Measurements from ENCODE around the gene KRTAP4-8. TPM values are rescaled to one million over a fixed set of nuclear protein-coding genes. Genes with fewer than 3 reads are reported as not detected.
"Not testable (repeated sequence)": the region's sequence is repeated elsewhere in the genome, so short reads cannot be mapped to it uniquely, and the experiment has no call there.

Gene KRTAP4-8
- polyA plus RNA-seq, 1 donor (not counting 4 experiments of a cell fraction or from before 2014, with no cell fraction given), result not detected

GRCh38 chr17:41103896-41104295 lies 6.0 kb upstream of the KRTAP4-8 start:
- H3K4me3 ChIP-seq (ENCODE audit: control insufficient read depth in 2 of 3, extremely low read depth in 1 of 3, insufficient read depth in 2 of 3, low read depth in 1 of 3, low read length in 3 of 3), result no peak overlapping the region
- H3K9me1 ChIP-seq (ENCODE audit: control insufficient read depth, extremely low read depth, insufficient read depth, low read length), result no peaks in the 10 kb centered on the region
- no peak overlapping the region for H3K9ac ChIP-seq (ENCODE audit: control insufficient read depth, extremely low read depth, insufficient read depth, low read length)
- no peak for FAIRE-seq
- H3K27me3 ChIP-seq (ENCODE audit: control insufficient read depth, extremely low read depth, insufficient read depth, low read length), result no peaks in the 10 kb centered on the region
- H2AFZ ChIP-seq (ENCODE audit: control insufficient read depth, low read length), result no peak overlapping the region
- H3K9me3 ChIP-seq (ENCODE audit: control insufficient read depth, low read depth, low read length), result no peaks in the 10 kb centered on the region
- peaks cover 21% of the 10 kb centered on the region for H3K4me1 ChIP-seq (ENCODE audit: control insufficient read depth, extremely low read depth, insufficient read depth, low read length)
- no peak overlapping the region for H3K4me2 ChIP-seq (ENCODE audit: control insufficient read depth, extremely low read depth, insufficient read depth, low read depth, low read length)
- dilution Hi-C loops (cut with MboI; ENCODE audit: extremely low pct_ligation_motif_present, low sequenced_read_pairs), result no loop called here
- no peak for DNase-seq (ENCODE audit: low read depth, low spot score)
- no peaks in the 10 kb centered on the region for H3K79me2 ChIP-seq (ENCODE audit: control insufficient read depth, insufficient read depth, low read length)
- no peaks in the 10 kb centered on the region for H3K36me3 ChIP-seq (ENCODE audit: control insufficient read depth in 2 of 2, extremely low read depth in 1 of 2, insufficient read depth in 2 of 2, low read length in 2 of 2)
- no peaks in the 10 kb centered on the region for H4K20me1 ChIP-seq (ENCODE audit: control insufficient read depth, extremely low read depth, insufficient read depth, low read length)
- no peak for TF ChIP-seq CTCF (optimal IDR thresholded peaks at IDR 0.05 in 1 of 3, IDR thresholded peaks at IDR 0.05 in 1 of 3, conservative IDR thresholded peaks at IDR 0.05 in 1 of 3; ENCODE audit: extremely low read depth in 1 of 3, insufficient read depth in 2 of 3, low read length in 3 of 3)
- no peak for TF ChIP-seq EZH2 (IDR thresholded peaks at IDR 0.05; ENCODE audit: low read length)
- H3K27ac ChIP-seq (ENCODE audit: control insufficient read depth, insufficient read depth, low read length), result peak overlapping the region; percentile 8

GRCh38 chr17:41101586-41102259 lies 3.8 kb upstream of the KRTAP4-8 start, which contains the start of gene KRTAP4-16:
KRTAP4-16 (minus strand) TSS chr17:41102209; CDS start chr17:41102209, 0 bp downstream.
- H3K36me3 ChIP-seq (ENCODE audit: control insufficient read depth in 2 of 2, extremely low read depth in 1 of 2, insufficient read depth in 2 of 2, low read length in 2 of 2), result no peaks in the 10 kb centered on the region
- TF ChIP-seq EZH2 (IDR thresholded peaks at IDR 0.05; ENCODE audit: low read length) (no peak), CTCF (optimal IDR thresholded peaks at IDR 0.05 in 1 of 3, IDR thresholded peaks at IDR 0.05 in 1 of 3, conservative IDR thresholded peaks at IDR 0.05 in 1 of 3; ENCODE audit: extremely low read depth in 1 of 3, insufficient read depth in 2 of 3, low read length in 3 of 3) (no peak)
- no peak for FAIRE-seq
- dilution Hi-C loops (cut with MboI; ENCODE audit: extremely low pct_ligation_motif_present, low sequenced_read_pairs), result no loop called here
- H2AFZ ChIP-seq (ENCODE audit: control insufficient read depth, low read length), result no peak within 1 kb of the TSS
- no peaks in the 10 kb centered on the region for H4K20me1 ChIP-seq (ENCODE audit: control insufficient read depth, extremely low read depth, insufficient read depth, low read length)
- peaks cover 32% of the 10 kb centered on the region for H3K4me1 ChIP-seq (ENCODE audit: control insufficient read depth, extremely low read depth, insufficient read depth, low read length)
- H3K9ac ChIP-seq (ENCODE audit: control insufficient read depth, extremely low read depth, insufficient read depth, low read length), result no peak within 1 kb of the TSS
- no peaks in the 10 kb centered on the region for H3K9me1 ChIP-seq (ENCODE audit: control insufficient read depth, extremely low read depth, insufficient read depth, low read length)
- H3K4me2 ChIP-seq (ENCODE audit: control insufficient read depth, extremely low read depth, insufficient read depth, low read depth, low read length), result no peak within 1 kb of the TSS
- H3K9me3 ChIP-seq (ENCODE audit: control insufficient read depth, low read depth, low read length), result no peaks in the 10 kb centered on the region
- H3K79me2 ChIP-seq (ENCODE audit: control insufficient read depth, insufficient read depth, low read length), result no peaks in the 10 kb centered on the region
- no peak within 1 kb of the TSS for H3K4me3 ChIP-seq (ENCODE audit: control insufficient read depth in 2 of 3, extremely low read depth in 1 of 3, insufficient read depth in 2 of 3, low read depth in 1 of 3, low read length in 3 of 3)
- no peaks in the 10 kb centered on the region for H3K27me3 ChIP-seq (ENCODE audit: control insufficient read depth, extremely low read depth, insufficient read depth, low read length)
- DNase-seq (ENCODE audit: low read depth, low spot score), result no peak
- H3K27ac ChIP-seq (ENCODE audit: control insufficient read depth, insufficient read depth, low read length), result no peak within 1 kb of the TSS

GRCh38 chr17:41099682-41100480 lies 1.9 kb upstream of the KRTAP4-8 start:
- H2AFZ ChIP-seq (ENCODE audit: control insufficient read depth, low read length); H3K36me3 ChIP-seq (ENCODE audit: control insufficient read depth in 2 of 2, extremely low read depth in 1 of 2, insufficient read depth in 2 of 2, low read length in 2 of 2); dilution Hi-C loops (cut with MboI; ENCODE audit: extremely low pct_ligation_motif_present, low sequenced_read_pairs); H3K27me3 ChIP-seq (ENCODE audit: control insufficient read depth, extremely low read depth, insufficient read depth, low read length); H3K9me1 ChIP-seq (ENCODE audit: control insufficient read depth, extremely low read depth, insufficient read depth, low read length); H4K20me1 ChIP-seq (ENCODE audit: control insufficient read depth, extremely low read depth, insufficient read depth, low read length); H3K4me3 ChIP-seq (ENCODE audit: control insufficient read depth in 2 of 3, extremely low read depth in 1 of 3, insufficient read depth in 2 of 3, low read depth in 1 of 3, low read length in 3 of 3); H3K4me2 ChIP-seq (ENCODE audit: control insufficient read depth, extremely low read depth, insufficient read depth, low read depth, low read length); H3K9me3 ChIP-seq (ENCODE audit: control insufficient read depth, low read depth, low read length); H3K79me2 ChIP-seq (ENCODE audit: control insufficient read depth, insufficient read depth, low read length); H3K9ac ChIP-seq (ENCODE audit: control insufficient read depth, extremely low read depth, insufficient read depth, low read length): not testable (repeated sequence)
- peaks cover 33% of the 10 kb centered on the region for H3K4me1 ChIP-seq (ENCODE audit: control insufficient read depth, extremely low read depth, insufficient read depth, low read length)
- FAIRE-seq, result peak; percentile 26
- H3K27ac ChIP-seq (ENCODE audit: control insufficient read depth, insufficient read depth, low read length), result peak overlapping the region; percentile 40
- DNase-seq (ENCODE audit: low read depth, low spot score), result peak; percentile 92

Data from keratinocyte (primary cell).